Ovary (tissue), 3 donors: Measurements from ENCODE around the gene ADRM1.

Experiments
- EP300 ChIP-seq: sonication (generic); formaldehyde crosslinking; IDR thresholded peaks from one replicate; pipeline ENCODE4 v1.6.1; 2017; ENCODE audit warnings: antibody characterized with exemption
- POLR2A ChIP-seq: fragments of 450-650 bp; IDR thresholded peaks from one replicate; pipeline ENCODE4 v1.6.1; 2017; ENCODE audit warnings: antibody characterized with exemption, mild to moderate bottlenecking, moderate library complexity
- TF ChIP-seq, protein P1 (sequence below), 3 donors: fragments of 450-650 bp in 2 of 3; fragments of 200-600 bp in 1 of 3; IDR thresholded peaks; one replicate each; pipeline versions ENCODE4 v1.5.1 to v1.8.0; 2016 to 2022; ENCODE audit warnings: antibody characterized with exemption in 3 of 3, mild to moderate bottlenecking in 1 of 3
- donor health status: DM: no; HTN: no; CAD: no.

DNA sequence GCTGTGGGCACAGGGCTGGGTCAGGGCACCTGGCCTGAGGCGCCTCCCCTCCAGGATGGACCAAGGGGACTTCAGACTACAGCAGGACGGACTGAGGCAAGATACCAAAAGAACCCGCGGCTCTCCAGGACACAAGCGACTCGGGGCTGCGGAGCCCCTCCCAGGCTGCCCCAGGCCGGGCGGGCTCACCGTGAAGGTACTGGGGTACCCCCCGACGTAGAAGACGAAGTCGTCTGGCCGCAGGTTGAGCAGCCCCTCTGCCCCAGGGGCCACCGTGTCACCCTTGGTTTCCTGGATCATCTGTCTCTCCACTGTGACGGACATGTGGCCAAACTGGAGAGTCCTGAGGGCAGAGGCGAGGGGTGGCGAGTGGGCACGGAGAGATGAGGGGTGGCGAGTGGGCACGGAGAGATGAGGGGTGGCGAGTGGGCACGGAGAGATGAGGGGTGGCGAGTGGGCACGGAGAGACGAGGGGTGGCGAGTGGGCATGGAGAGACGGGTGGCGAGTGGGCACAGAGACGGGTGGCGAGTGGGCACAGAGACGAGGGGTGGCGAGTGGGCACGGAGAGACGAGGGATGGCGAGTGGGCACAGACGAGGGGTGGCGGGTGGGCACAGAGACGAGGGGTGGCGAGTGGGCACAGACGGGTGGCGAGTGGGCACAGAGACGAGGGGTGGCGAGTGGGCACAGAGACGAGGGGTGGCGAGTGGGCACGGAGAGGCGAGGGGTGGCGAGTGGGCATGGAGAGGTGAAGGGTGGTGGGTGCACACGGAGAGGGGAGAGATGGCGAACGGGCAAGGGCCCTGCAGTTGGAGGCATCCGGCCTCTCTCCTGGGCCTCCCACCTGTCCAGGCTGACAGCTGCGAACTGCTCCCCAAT is 10.9 kb downstream of the ADRM1 start:
- TF ChIP-seq, protein P1, sequence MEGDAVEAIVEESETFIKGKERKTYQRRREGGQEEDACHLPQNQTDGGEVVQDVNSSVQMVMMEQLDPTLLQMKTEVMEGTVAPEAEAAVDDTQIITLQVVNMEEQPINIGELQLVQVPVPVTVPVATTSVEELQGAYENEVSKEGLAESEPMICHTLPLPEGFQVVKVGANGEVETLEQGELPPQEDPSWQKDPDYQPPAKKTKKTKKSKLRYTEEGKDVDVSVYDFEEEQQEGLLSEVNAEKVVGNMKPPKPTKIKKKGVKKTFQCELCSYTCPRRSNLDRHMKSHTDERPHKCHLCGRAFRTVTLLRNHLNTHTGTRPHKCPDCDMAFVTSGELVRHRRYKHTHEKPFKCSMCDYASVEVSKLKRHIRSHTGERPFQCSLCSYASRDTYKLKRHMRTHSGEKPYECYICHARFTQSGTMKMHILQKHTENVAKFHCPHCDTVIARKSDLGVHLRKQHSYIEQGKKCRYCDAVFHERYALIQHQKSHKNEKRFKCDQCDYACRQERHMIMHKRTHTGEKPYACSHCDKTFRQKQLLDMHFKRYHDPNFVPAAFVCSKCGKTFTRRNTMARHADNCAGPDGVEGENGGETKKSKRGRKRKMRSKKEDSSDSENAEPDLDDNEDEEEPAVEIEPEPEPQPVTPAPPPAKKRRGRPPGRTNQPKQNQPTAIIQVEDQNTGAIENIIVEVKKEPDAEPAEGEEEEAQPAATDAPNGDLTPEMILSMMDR (IDR thresholded peaks at IDR 0.05), result no peak
- TF ChIP-seq POLR2A (no peak), EP300 (no peak)
